H1 (cell line): ENCODE data around the gene PCP4. TPM values are rescaled to one million over a fixed set of nuclear protein-coding genes. Genes with fewer than 3 reads are reported as not detected.
A peak's percentile ranks its signal among the peaks of the same experiment; 100 is the strongest.

Experiments
- CTCF ChIA-PET: fragments of 300-600 bp; sonication (Branson Sonifier 250); formaldehyde crosslinking; loops from one replicate; lab custom pipeline; 2021; ENCODE audit not compliant: partially characterized antibody; lab: Charles Lee
- POLR2A ChIA-PET: fragments of 300-600 bp; sonication (Branson Sonifier 250); formaldehyde crosslinking; loops from one replicate; lab custom pipeline; 2021; ENCODE audit warnings: inconsistent platforms; ENCODE audit not compliant: partially characterized antibody; lab: Charles Lee
- DNase-seq, 2 experiments: peaks; one replicate each; pipeline versions ENCODE4 v3.0.0 to v3.0.0-alpha.2; 2010 to 2022; ENCODE audit warnings: low spot score in 2 of 2, low read depth in 1 of 2, mixed read lengths in 1 of 2
- FAIRE-seq: peaks from 2 replicates; lab custom pipeline; 2011; peaks lifted over from hg19 to GRCh38; lab: Jason Lieb, UNC
- H2AFZ ChIP-seq: 2 replicates; pipeline ENCODE4 v1.8.1; 2012; ENCODE audit warnings: low read length, inconsistent platforms
- H2AK5ac ChIP-seq: 2 replicates; pipeline ENCODE4 v1.6.1; 2013; ENCODE audit warnings: low read depth, low read length
- H2BK120ac ChIP-seq: replicated peaks from 2 replicates; pipeline ENCODE3; 2013; ENCODE audit warnings: low read depth, low read length, inconsistent platforms
- H2BK12ac ChIP-seq: 2 replicates; pipeline ENCODE4 v1.6.1; 2013; ENCODE audit warnings: low read depth, low read length
- H2BK15ac ChIP-seq: 2 replicates; pipeline ENCODE4 v1.6.1; 2013; ENCODE audit warnings: low read length
- H2BK20ac ChIP-seq: 2 replicates; pipeline ENCODE4 v1.6.1; 2013; ENCODE audit warnings: low read length
- H2BK5ac ChIP-seq: 2 replicates; pipeline ENCODE4 v1.6.1; 2013; ENCODE audit warnings: low read depth, low read length
- H3K14ac ChIP-seq: 2 replicates; pipeline ENCODE4 v1.6.1; 2013; ENCODE audit warnings: inconsistent platforms; ENCODE audit not compliant: insufficient read length
- H3K18ac ChIP-seq: 2 replicates; pipeline ENCODE4 v1.6.1; 2013; ENCODE audit warnings: low read length; ENCODE audit errors: extremely low read depth
- H3K23ac ChIP-seq: 2 replicates; pipeline ENCODE4 v1.6.1; 2013; ENCODE audit warnings: inconsistent platforms; ENCODE audit not compliant: insufficient read length
- H3K23me2 ChIP-seq: 2 replicates; pipeline ENCODE4 v1.6.1; 2013; ENCODE audit warnings: low read depth, low read length
- H3K27ac ChIP-seq: 2 replicates; pipeline ENCODE4 v1.6.1; 2011; ENCODE audit warnings: low read depth, low read length, inconsistent platforms
- H3K27me3 ChIP-seq, 4 experiments: replicated peaks in 1 of 4; 1 replicate in 1 of 4; 2 replicates in 3 of 4; pipeline versions ENCODE4 v1.6.1 to v1.8.1; 2011 to 2013; ENCODE audit warnings: low read length in 3 of 4, mild to moderate bottlenecking in 3 of 4, inconsistent platforms in 2 of 4, mixed read lengths in 2 of 4, moderate library complexity in 1 of 4; ENCODE audit not compliant: control insufficient read depth in 3 of 4, insufficient read depth in 3 of 4; ENCODE audit errors: extremely low read depth in 1 of 4
- H3K36me3 ChIP-seq, 4 experiments: 2 replicates each; pipeline versions ENCODE4 v1.6.1 to v1.8.1; 2011 to 2013; ENCODE audit warnings: mild to moderate bottlenecking in 4 of 4, low read length in 3 of 4, moderate library complexity in 2 of 4, control low read depth in 1 of 4, inconsistent platforms in 1 of 4; ENCODE audit not compliant: insufficient read depth in 4 of 4, control insufficient read depth in 2 of 4
- H3K4ac ChIP-seq: replicated peaks from 2 replicates; pipeline ENCODE3; 2013; ENCODE audit warnings: low read length, low read depth, mixed read lengths, inconsistent platforms; ENCODE audit not compliant: insufficient read length
- H3K4me1 ChIP-seq, 4 experiments: replicated peaks in 1 of 4; 1 replicate in 1 of 4; 2 replicates in 3 of 4; pipeline versions ENCODE4 v1.6.1 to v1.8.1; 2011 to 2013; ENCODE audit warnings: low read length in 3 of 4, inconsistent platforms in 2 of 4, mixed read lengths in 1 of 4; ENCODE audit not compliant: insufficient read depth in 4 of 4, control insufficient read depth in 3 of 4
- H3K4me2 ChIP-seq, 2 experiments: 2 replicates each; pipeline versions ENCODE4 v1.6.1 to v1.8.1; 2011 to 2013; ENCODE audit warnings: low read depth in 2 of 2, low read length in 2 of 2, control low read depth in 1 of 2, inconsistent platforms in 1 of 2, mild to moderate bottlenecking in 1 of 2; ENCODE audit not compliant: insufficient read depth in 1 of 2
- H3K4me3 ChIP-seq, 4 experiments: fragments of 200-600, 300-600 bp in 1 of 4; sonication (generic), shearing (Covaris generic), sonication (Bioruptor Twin) in 1 of 4; 2 replicates each; pipeline versions ENCODE4 v1.5.1 to v1.8.1; 2011 to 2016; ENCODE audit warnings: low read length in 4 of 4, low read depth in 3 of 4, control low read depth in 2 of 4, inconsistent platforms in 2 of 4, mild to moderate bottlenecking in 2 of 4, mixed read lengths in 1 of 4, moderate library complexity in 1 of 4; ENCODE audit not compliant: insufficient read depth in 2 of 4; ENCODE audit errors: extremely low read depth in 1 of 4
- H3K56ac ChIP-seq: replicated peaks from 2 replicates; pipeline ENCODE3; 2013; ENCODE audit warnings: low read depth, mild to moderate bottlenecking, mixed read lengths, low read length, inconsistent platforms; ENCODE audit not compliant: insufficient read length
- H3K79me1 ChIP-seq: 2 replicates; pipeline ENCODE4 v1.6.1; 2013; ENCODE audit warnings: low read depth, low read length, control low read depth
- H3K79me2 ChIP-seq, 2 experiments: 2 replicates each; pipeline versions ENCODE4 v1.6.1 to v1.8.1; 2012 to 2013; ENCODE audit warnings: low read length in 2 of 2, mild to moderate bottlenecking in 2 of 2, inconsistent platforms in 1 of 2; ENCODE audit not compliant: insufficient read depth in 2 of 2, control insufficient read depth in 1 of 2
- H3K9ac ChIP-seq, 4 experiments: replicated peaks in 1 of 4; 1 replicate in 1 of 4; 2 replicates in 3 of 4; pipeline versions ENCODE4 v1.6.1 to v1.8.1; 2011 to 2013; ENCODE audit warnings: low read depth in 3 of 4, low read length in 3 of 4, control low read depth in 2 of 4, mild to moderate bottlenecking in 2 of 4, moderate library complexity in 2 of 4, inconsistent platforms in 1 of 4; ENCODE audit errors: extremely low read depth in 1 of 4
- H3K9me3 ChIP-seq, 2 experiments: 2 replicates each; pipeline versions ENCODE4 v1.6.1 to v1.8.1; 2012 to 2013; ENCODE audit warnings: mild to moderate bottlenecking in 2 of 2, moderate library complexity in 2 of 2, control low read depth in 1 of 2, inconsistent platforms in 1 of 2, low read depth in 1 of 2, low read length in 1 of 2, mixed read lengths in 1 of 2; ENCODE audit not compliant: insufficient read depth in 2 of 2
- H4K20me1 ChIP-seq, 2 experiments: replicated peaks in 1 of 2; 2 replicates each; pipeline versions ENCODE3 to v1.8.1; 2011 to 2013; ENCODE audit warnings: inconsistent platforms in 2 of 2, low read length in 2 of 2, mild to moderate bottlenecking in 1 of 2; ENCODE audit not compliant: insufficient read depth in 2 of 2, control insufficient read depth in 1 of 2
- H4K5ac ChIP-seq: 2 replicates; pipeline ENCODE4 v1.6.1; 2013; ENCODE audit warnings: low read length, low read depth, mixed read lengths, inconsistent platforms; ENCODE audit not compliant: insufficient read length
- H4K8ac ChIP-seq: 2 replicates; pipeline ENCODE4 v1.8.0; 2013; ENCODE audit warnings: mild to moderate bottlenecking, moderate library complexity, low read length, inconsistent platforms; ENCODE audit not compliant: insufficient read depth; ENCODE audit errors: extremely low read depth
- H4K91ac ChIP-seq: replicated peaks from 2 replicates; pipeline ENCODE3; 2013; ENCODE audit warnings: low read length, mixed read lengths, inconsistent platforms; ENCODE audit not compliant: insufficient read length
- WGBS, 2 experiments: shearing (Covaris generic) in 1 of 2; methylation state at CpG; one replicate each; pipeline versions ENCODE4 v1.1.6 to v1.1.7; 2013 to 2015; ENCODE audit warnings: low lambda C conversion rate in 2 of 2, mixed read lengths in 2 of 2, inconsistent platforms in 1 of 2, low coverage in 1 of 2, missing lambda C conversion rate in 1 of 2; ENCODE audit not compliant: insufficient replicate concordance in 2 of 2, insufficient coverage in 1 of 2, insufficient read length in 1 of 2; ENCODE audit errors: extremely low coverage in 1 of 2, missing lambda C conversion rate in 1 of 2; 5-methylcytosine and 5-hydroxymethylcytosine counted together
- polyA plus RNA-seq, 7 experiments: library from polyadenylated mRNA; depleted of rRNA in 3 of 7; stranded (reverse) in 5 of 7; unstranded in 2 of 7; fragments of >200 nt in 5 of 7; fragments of 200-250 nt in 2 of 7; gene quantifications; 1 replicate in 5 of 7; 2 replicates in 1 of 7; 4 replicates in 1 of 7; pipeline versions ENCODE4 v1.2.1 to v1.2.3, GENCODE V29; 2011 to 2013; ENCODE audit warnings: missing spikeins in 2 of 7, mixed read lengths in 2 of 7
- total RNA-seq: library from RNA; stranded (reverse); fragmentation: NEBNext Ultra II Directional; extraction: Animal tissue kit (Norgen Biotek cat#: 25700); gene quantifications from 2 replicates; pipeline ENCODE4 v1.2.1, GENCODE V29; 2021

PCP4 gene
- total and polyA plus RNA-seq, 2 of the 8 experiments (the other 6 are each of a cell fraction or from before 2014, with no cell fraction given): 1.8 to 2.4 TPM

- Histone ChIP-seq H4K20me1 (no peaks in the 10 kb centered on the region), H4K8ac (no peak overlapping the region), H3K4me3 (no peak overlapping the region), H3K23me2 (no peaks in the 10 kb centered on the region), H2BK5ac (no peak overlapping the region), H2BK20ac (no peak overlapping the region), H3K14ac (no peak overlapping the region), H2AK5ac (no peak overlapping the region), H2BK12ac (no peak overlapping the region), H3K36me3 (no peaks in the 10 kb centered on the region), H3K4me1 (peaks cover 0 to 3% (median 0%) of the 10 kb centered on the region in 4 experiments; a peak in 2 of 7 replicates), H3K9ac (no peak overlapping the region), H3K27ac (no peak overlapping the region), H3K9me3 (no peaks in the 10 kb centered on the region), H3K4ac (no peak overlapping the region), H2BK120ac (no peak overlapping the region), H3K56ac (no peak overlapping the region), H2AFZ (no peak overlapping the region), H3K18ac (no peak overlapping the region), H3K23ac (no peak overlapping the region), H3K79me1 (no peaks in the 10 kb centered on the region), H3K4me2 (0 out of 4 replicates have a peak overlapping the region, but pooled peaks of 1 of the 2 experiments have one; percentile 7), H4K5ac (no peak overlapping the region), H2BK15ac (no peak overlapping the region), H3K79me2 (no peaks in the 10 kb centered on the region), H3K27me3 (no peaks in the 10 kb centered on the region), H4K91ac (no peak overlapping the region)
- WGBS, 2 experiments: 79% methylated on average over 2 of the region's 2 CpGs; no CpG with 5 or more reads in 1 of the 2 experiments
- POLR2A ChIA-PET: no interaction called here
- DNase-seq (no peak), FAIRE-seq (no peak)
- CTCF ChIA-PET: interaction anchor here (0.6 to 1.1 kb wide), 4 partner anchors 27 to 891 kb away, joined by 3 read pairs; no protein-coding TSS in a partner anchor
Measured at GRCh38 chr21:39927304-39927886, 60.2 kb downstream of the PCP4 start.
